GM12878 (cell line): Measurements from ENCODE around the gene MZB1.
A peak's percentile ranks its signal among the peaks of the same experiment; 100 is the strongest.

Experiments used
- CBX5 ChIP-seq: sonication (generic); IDR thresholded peaks from 2 replicates; pipeline ENCODE4 v1.6.1; 2016; ENCODE audit warnings: low read depth, moderate library complexity, mild to moderate bottlenecking, inconsistent platforms
- CTCF ChIP-seq, 3 experiments: IDR thresholded peaks in 2 of 3; conservative IDR thresholded peaks in 1 of 3; 2 replicates each; pipeline ENCODE4 v1.5.1; 2011; ENCODE audit warnings: low read depth in 3 of 3, low read length in 3 of 3, mild to moderate bottlenecking in 3 of 3, control low read depth in 2 of 3, moderate library complexity in 2 of 3, inconsistent platforms in 1 of 3, mixed read lengths in 1 of 3; ENCODE audit not compliant: control insufficient read depth in 2 of 3, insufficient read depth in 1 of 3; ENCODE audit errors: extremely low read depth in 1 of 3
- ELK1 ChIP-seq: IDR thresholded peaks from 2 replicates; pipeline ENCODE4 v1.6.1; 2012; ENCODE audit warnings: low read depth, low read length, improper control_type of control experiment
- GABPA ChIP-seq: IDR thresholded peaks from 2 replicates; pipeline ENCODE4 v1.6.1; 2014; ENCODE audit warnings: antibody characterized with exemption, low read depth, mild to moderate bottlenecking, inconsistent platforms
- HDGF ChIP-seq: fragments of 450-650 bp; IDR thresholded peaks from 2 replicates; pipeline ENCODE4 v1.6.1; 2016; ENCODE audit warnings: antibody characterized with exemption
- POLR2A ChIP-seq: IDR thresholded peaks from 2 replicates; pipeline ENCODE4 v1.6.1; 2011; ENCODE audit warnings: low read depth, mild to moderate bottlenecking, low read length
- POLR2AphosphoS5 ChIP-seq: IDR thresholded peaks from 2 replicates; pipeline ENCODE4 v1.6.1; 2011; ENCODE audit warnings: mild to moderate bottlenecking, low read length, inconsistent platforms
- SREBF2 ChIP-seq: IDR thresholded peaks from 2 replicates; pipeline ENCODE4 v1.6.1; 2012; ENCODE audit warnings: mild to moderate bottlenecking, low read length
- USF2 ChIP-seq: IDR thresholded peaks from 2 replicates; pipeline ENCODE4 v1.6.1; 2011; ENCODE audit warnings: low read depth, low read length, improper control_type of control experiment, borderline replicate concordance
- ZZZ3 ChIP-seq: IDR thresholded peaks from 2 replicates; pipeline ENCODE4 v1.6.1; 2011; ENCODE audit warnings: low read depth; ENCODE audit not compliant: control insufficient read depth, insufficient read length

- TF ChIP-seq ELK1 (no peak), POLR2AphosphoS5 (no peak), SREBF2 (no peak), GABPA (no peak), CTCF (IDR thresholded peaks at IDR 0.05 in 2 of 3, conservative IDR thresholded peaks at IDR 0.05 in 1 of 3; ENCODE audit: control insufficient read depth in 2 of 3, extremely low read depth in 1 of 3, insufficient read depth in 1 of 3, low read depth in 3 of 3, low read length in 3 of 3) (peak in 1 of 3 experiments; percentile 29; a peak in 1 of 6 replicates), ZZZ3 (no peak), CBX5 (no peak), HDGF (no peak), USF2 (no peak), POLR2A (no peak)
Measured at GRCh38 chr5:139368613-139369012, 21.1 kb downstream of the MZB1 start.
